H1 (cell line): ENCODE measurements around the gene RNF41. TPM values are rescaled to one million over a fixed set of nuclear protein-coding genes. Genes with fewer than 3 reads are reported as not detected.

Experiments used
- CTCF ChIA-PET: fragments of 300-600 bp; sonication (Branson Sonifier 250); formaldehyde crosslinking; loops from one replicate; lab custom pipeline; 2021; ENCODE audit not compliant: partially characterized antibody; lab: Charles Lee
- POLR2A ChIA-PET: fragments of 300-600 bp; sonication (Branson Sonifier 250); formaldehyde crosslinking; loops from one replicate; lab custom pipeline; 2021; ENCODE audit warnings: inconsistent platforms; ENCODE audit not compliant: partially characterized antibody; lab: Charles Lee
- DNase-seq, 2 experiments: peaks; one replicate each; pipeline versions ENCODE4 v3.0.0 to v3.0.0-alpha.2; 2010 to 2022; ENCODE audit warnings: low spot score in 2 of 2, low read depth in 1 of 2, mixed read lengths in 1 of 2
- FAIRE-seq: peaks from 2 replicates; lab custom pipeline; 2011; peaks lifted over from hg19 to GRCh38; lab: Jason Lieb, UNC
- H2AFZ ChIP-seq: 2 replicates; pipeline ENCODE4 v1.8.1; 2012; ENCODE audit warnings: low read length, inconsistent platforms
- H2AK5ac ChIP-seq: 2 replicates; pipeline ENCODE4 v1.6.1; 2013; ENCODE audit warnings: low read depth, low read length
- H2BK120ac ChIP-seq: replicated peaks from 2 replicates; pipeline ENCODE3; 2013; ENCODE audit warnings: low read depth, low read length, inconsistent platforms
- H2BK12ac ChIP-seq: 2 replicates; pipeline ENCODE4 v1.6.1; 2013; ENCODE audit warnings: low read depth, low read length
- H2BK15ac ChIP-seq: 2 replicates; pipeline ENCODE4 v1.6.1; 2013; ENCODE audit warnings: low read length
- H2BK20ac ChIP-seq: 2 replicates; pipeline ENCODE4 v1.6.1; 2013; ENCODE audit warnings: low read length
- H2BK5ac ChIP-seq: 2 replicates; pipeline ENCODE4 v1.6.1; 2013; ENCODE audit warnings: low read depth, low read length
- H3K14ac ChIP-seq: 2 replicates; pipeline ENCODE4 v1.6.1; 2013; ENCODE audit warnings: inconsistent platforms; ENCODE audit not compliant: insufficient read length
- H3K18ac ChIP-seq: 2 replicates; pipeline ENCODE4 v1.6.1; 2013; ENCODE audit warnings: low read length; ENCODE audit errors: extremely low read depth
- H3K23ac ChIP-seq: 2 replicates; pipeline ENCODE4 v1.6.1; 2013; ENCODE audit warnings: inconsistent platforms; ENCODE audit not compliant: insufficient read length
- H3K23me2 ChIP-seq: 2 replicates; pipeline ENCODE4 v1.6.1; 2013; ENCODE audit warnings: low read depth, low read length
- H3K27ac ChIP-seq: 2 replicates; pipeline ENCODE4 v1.6.1; 2011; ENCODE audit warnings: low read depth, low read length, inconsistent platforms
- H3K27me3 ChIP-seq, 4 experiments: replicated peaks in 1 of 4; 1 replicate in 1 of 4; 2 replicates in 3 of 4; pipeline versions ENCODE4 v1.6.1 to v1.8.1; 2011 to 2013; ENCODE audit warnings: low read length in 3 of 4, mild to moderate bottlenecking in 3 of 4, inconsistent platforms in 2 of 4, mixed read lengths in 2 of 4, moderate library complexity in 1 of 4; ENCODE audit not compliant: control insufficient read depth in 3 of 4, insufficient read depth in 3 of 4; ENCODE audit errors: extremely low read depth in 1 of 4
- H3K36me3 ChIP-seq, 4 experiments: 2 replicates each; pipeline versions ENCODE4 v1.6.1 to v1.8.1; 2011 to 2013; ENCODE audit warnings: mild to moderate bottlenecking in 4 of 4, low read length in 3 of 4, moderate library complexity in 2 of 4, control low read depth in 1 of 4, inconsistent platforms in 1 of 4; ENCODE audit not compliant: insufficient read depth in 4 of 4, control insufficient read depth in 2 of 4
- H3K4ac ChIP-seq: replicated peaks from 2 replicates; pipeline ENCODE3; 2013; ENCODE audit warnings: low read length, low read depth, mixed read lengths, inconsistent platforms; ENCODE audit not compliant: insufficient read length
- H3K4me1 ChIP-seq, 4 experiments: replicated peaks in 1 of 4; 1 replicate in 1 of 4; 2 replicates in 3 of 4; pipeline versions ENCODE4 v1.6.1 to v1.8.1; 2011 to 2013; ENCODE audit warnings: low read length in 3 of 4, inconsistent platforms in 2 of 4, mixed read lengths in 1 of 4; ENCODE audit not compliant: insufficient read depth in 4 of 4, control insufficient read depth in 3 of 4
- H3K4me2 ChIP-seq, 2 experiments: 2 replicates each; pipeline versions ENCODE4 v1.6.1 to v1.8.1; 2011 to 2013; ENCODE audit warnings: low read depth in 2 of 2, low read length in 2 of 2, control low read depth in 1 of 2, inconsistent platforms in 1 of 2, mild to moderate bottlenecking in 1 of 2; ENCODE audit not compliant: insufficient read depth in 1 of 2
- H3K4me3 ChIP-seq, 4 experiments: fragments of 200-600, 300-600 bp in 1 of 4; sonication (generic), shearing (Covaris generic), sonication (Bioruptor Twin) in 1 of 4; 2 replicates each; pipeline versions ENCODE4 v1.5.1 to v1.8.1; 2011 to 2016; ENCODE audit warnings: low read length in 4 of 4, low read depth in 3 of 4, control low read depth in 2 of 4, inconsistent platforms in 2 of 4, mild to moderate bottlenecking in 2 of 4, mixed read lengths in 1 of 4, moderate library complexity in 1 of 4; ENCODE audit not compliant: insufficient read depth in 2 of 4; ENCODE audit errors: extremely low read depth in 1 of 4
- H3K56ac ChIP-seq: replicated peaks from 2 replicates; pipeline ENCODE3; 2013; ENCODE audit warnings: low read depth, mild to moderate bottlenecking, mixed read lengths, low read length, inconsistent platforms; ENCODE audit not compliant: insufficient read length
- H3K79me1 ChIP-seq: 2 replicates; pipeline ENCODE4 v1.6.1; 2013; ENCODE audit warnings: low read depth, low read length, control low read depth
- H3K79me2 ChIP-seq, 2 experiments: 2 replicates each; pipeline versions ENCODE4 v1.6.1 to v1.8.1; 2012 to 2013; ENCODE audit warnings: low read length in 2 of 2, mild to moderate bottlenecking in 2 of 2, inconsistent platforms in 1 of 2; ENCODE audit not compliant: insufficient read depth in 2 of 2, control insufficient read depth in 1 of 2
- H3K9ac ChIP-seq, 4 experiments: replicated peaks in 1 of 4; 1 replicate in 1 of 4; 2 replicates in 3 of 4; pipeline versions ENCODE4 v1.6.1 to v1.8.1; 2011 to 2013; ENCODE audit warnings: low read depth in 3 of 4, low read length in 3 of 4, control low read depth in 2 of 4, mild to moderate bottlenecking in 2 of 4, moderate library complexity in 2 of 4, inconsistent platforms in 1 of 4; ENCODE audit errors: extremely low read depth in 1 of 4
- H3K9me3 ChIP-seq, 2 experiments: 2 replicates each; pipeline versions ENCODE4 v1.6.1 to v1.8.1; 2012 to 2013; ENCODE audit warnings: mild to moderate bottlenecking in 2 of 2, moderate library complexity in 2 of 2, control low read depth in 1 of 2, inconsistent platforms in 1 of 2, low read depth in 1 of 2, low read length in 1 of 2, mixed read lengths in 1 of 2; ENCODE audit not compliant: insufficient read depth in 2 of 2
- H4K20me1 ChIP-seq, 2 experiments: replicated peaks in 1 of 2; 2 replicates each; pipeline versions ENCODE3 to v1.8.1; 2011 to 2013; ENCODE audit warnings: inconsistent platforms in 2 of 2, low read length in 2 of 2, mild to moderate bottlenecking in 1 of 2; ENCODE audit not compliant: insufficient read depth in 2 of 2, control insufficient read depth in 1 of 2
- H4K5ac ChIP-seq: 2 replicates; pipeline ENCODE4 v1.6.1; 2013; ENCODE audit warnings: low read length, low read depth, mixed read lengths, inconsistent platforms; ENCODE audit not compliant: insufficient read length
- H4K8ac ChIP-seq: 2 replicates; pipeline ENCODE4 v1.8.0; 2013; ENCODE audit warnings: mild to moderate bottlenecking, moderate library complexity, low read length, inconsistent platforms; ENCODE audit not compliant: insufficient read depth; ENCODE audit errors: extremely low read depth
- H4K91ac ChIP-seq: replicated peaks from 2 replicates; pipeline ENCODE3; 2013; ENCODE audit warnings: low read length, mixed read lengths, inconsistent platforms; ENCODE audit not compliant: insufficient read length
- CTBP2 ChIP-seq: IDR thresholded peaks from 2 replicates; pipeline ENCODE4 v1.7.0; 2011; ENCODE audit warnings: borderline replicate concordance, mild to moderate bottlenecking, moderate library complexity, mixed read lengths, low read length; ENCODE audit not compliant: insufficient read depth, insufficient read length
- HDAC6 ChIP-seq: IDR thresholded peaks from one replicate; pipeline ENCODE4 v1.7.1; 2012; ENCODE audit warnings: low read depth, mild to moderate bottlenecking, inconsistent platforms, low read length, moderate library complexity
- NANOG ChIP-seq: IDR thresholded peaks from 2 replicates; pipeline ENCODE4 v1.6.1; 2011; ENCODE audit warnings: low read length, low read depth, mild to moderate bottlenecking, inconsistent platforms; ENCODE audit not compliant: insufficient read depth, poor library complexity, severe bottlenecking
- SUZ12 ChIP-seq: fragments of 200-600 bp; sonication (generic); IDR thresholded peaks from 2 replicates; pipeline ENCODE4 v1.6.1; 2012; ENCODE audit warnings: mild to moderate bottlenecking, inconsistent platforms, low read length, moderate library complexity, mixed read lengths
- WGBS, 2 experiments: shearing (Covaris generic) in 1 of 2; methylation state at CpG; one replicate each; pipeline versions ENCODE4 v1.1.6 to v1.1.7; 2013 to 2015; ENCODE audit warnings: low lambda C conversion rate in 2 of 2, mixed read lengths in 2 of 2, inconsistent platforms in 1 of 2, low coverage in 1 of 2, missing lambda C conversion rate in 1 of 2; ENCODE audit not compliant: insufficient replicate concordance in 2 of 2, insufficient coverage in 1 of 2, insufficient read length in 1 of 2; ENCODE audit errors: extremely low coverage in 1 of 2, missing lambda C conversion rate in 1 of 2; 5-methylcytosine and 5-hydroxymethylcytosine counted together
- polyA plus RNA-seq, 7 experiments: library from polyadenylated mRNA; depleted of rRNA in 3 of 7; stranded (reverse) in 5 of 7; unstranded in 2 of 7; fragments of >200 nt in 5 of 7; fragments of 200-250 nt in 2 of 7; gene quantifications; 1 replicate in 5 of 7; 2 replicates in 1 of 7; 4 replicates in 1 of 7; pipeline versions ENCODE4 v1.2.1 to v1.2.3, GENCODE V29; 2011 to 2013; ENCODE audit warnings: missing spikeins in 2 of 7, mixed read lengths in 2 of 7
- total RNA-seq: library from RNA; stranded (reverse); fragmentation: NEBNext Ultra II Directional; extraction: Animal tissue kit (Norgen Biotek cat#: 25700); gene quantifications from 2 replicates; pipeline ENCODE4 v1.2.1, GENCODE V29; 2021

Gene RNF41
- total and polyA plus RNA-seq, 2 of the 8 experiments (the other 6 are each of a cell fraction or from before 2014, with no cell fraction given): 55.5 to 98.6 TPM

DNA sequence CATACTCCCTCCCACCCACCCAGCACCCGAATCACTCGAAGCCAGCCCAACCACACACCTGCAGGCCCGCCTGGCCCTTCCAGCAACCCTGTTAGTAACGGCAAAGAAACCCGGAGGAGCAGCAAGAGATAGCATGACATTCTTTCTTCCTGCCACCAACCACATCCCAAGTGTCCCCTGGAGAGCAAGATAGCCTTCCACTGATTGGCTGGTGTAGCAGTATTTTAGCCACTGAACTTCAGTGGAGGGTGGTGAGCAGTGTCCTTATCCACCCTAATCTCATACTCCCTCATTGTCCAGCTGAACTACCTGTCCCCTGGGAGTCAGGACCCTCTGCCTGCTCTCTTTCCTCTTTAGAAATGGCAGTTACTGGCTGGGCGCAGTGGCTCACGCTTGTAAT, 7.4 kb upstream of the RNF41 start:
- WGBS, 2 experiments: 87% methylated on average over 5 of the region's 7 CpGs; no CpG with 5 or more reads in 1 of the 2 experiments
- no peak overlapping the region for H2BK5ac ChIP-seq
- no peak for DNase-seq

More for the DNA sequence above, 7.4 kb upstream of the RNF41 start:
- H3K4me1 ChIP-seq: peaks cover 0 to 9% (median 1%) of the 10 kb centered on the region in 4 experiments; a peak in 4 of 7 replicates
- no peak overlapping the region for H3K4ac ChIP-seq
- H4K91ac ChIP-seq: no peak overlapping the region
- H3K14ac ChIP-seq: no peak overlapping the region
- no peak overlapping the region for H4K8ac ChIP-seq
- H3K56ac ChIP-seq: no peak overlapping the region
- no peaks in the 10 kb centered on the region for H3K9me3 ChIP-seq
- no peak overlapping the region for H3K18ac ChIP-seq
- no peaks in the 10 kb centered on the region for H3K27me3 ChIP-seq
- no peak overlapping the region for H3K9ac ChIP-seq
- no peaks in the 10 kb centered on the region for H3K79me2 ChIP-seq
- H2BK20ac ChIP-seq: no peak overlapping the region
- ChIA-PET POLR2A (interaction anchor here (1.3 to 1.5 kb wide), 3 partner anchors 9 to 70 kb away, joined by 3 to 4 read pairs (median 4); no protein-coding TSS in a partner anchor), CTCF (interaction anchor here (0.6 to 10.5 kb wide), 3 partner anchors 22 to 134 kb away, joined by 3 to 72 read pairs (median 11); partner anchors contain the start of gene ANKRD52)
- FAIRE-seq: no peak
- H4K5ac ChIP-seq: no peak overlapping the region
- peaks cover 7% of the 10 kb centered on the region for H3K23me2 ChIP-seq
- TF ChIP-seq NANOG (no peak), HDAC6 (no peak), CTBP2 (no peak), SUZ12 (no peak)
- no peak overlapping the region for H2BK120ac ChIP-seq
- no peak overlapping the region for H3K27ac ChIP-seq
- H2BK12ac ChIP-seq: no peak overlapping the region
- H3K23ac ChIP-seq: no peak overlapping the region
- H3K4me3 ChIP-seq: no peak overlapping the region
- H2AK5ac ChIP-seq: no peak overlapping the region
- H2AFZ ChIP-seq: no peak overlapping the region
- H4K20me1 ChIP-seq: no peaks in the 10 kb centered on the region
- peaks cover 0 to 4% (median 1%) of the 10 kb centered on the region in 4 experiments; a peak in 1 of 8 replicates for H3K36me3 ChIP-seq
- H3K4me2 ChIP-seq: no peak overlapping the region
- H3K79me1 ChIP-seq: peaks cover 2% of the 10 kb centered on the region
- H2BK15ac ChIP-seq: no peak overlapping the region
